A673 (cell line): ENCODE measurements around the gene SUSD4.

Experiments
- CTCF ChIP-seq: fragments of 300-800, 200-600 bp; sonication (generic); conservative IDR thresholded peaks from 2 replicates; pipeline ENCODE4 v1.5.1; 2017; ENCODE audit warnings: low read depth, mild to moderate bottlenecking, antibody characterized with exemption, low read length, moderate library complexity, mixed read lengths
- EZH2 ChIP-seq: fragments of 200-600 bp; sonication (generic); IDR thresholded peaks from 2 replicates; pipeline ENCODE4 v1.6.1; 2017; ENCODE audit warnings: borderline replicate concordance, low read depth, mild to moderate bottlenecking, mixed read lengths, antibody characterized with exemption, low read length; ENCODE audit not compliant: poor library complexity, severe bottlenecking

GRCh38 chr1:223298701-223299100 lies 65.3 kb downstream of the SUSD4 start:
- no peak for TF ChIP-seq CTCF
- no peak for TF ChIP-seq EZH2
